PC-9 (cell line): ENCODE measurements around the gene RNASE11. TPM values are rescaled to one million over a fixed set of nuclear protein-coding genes. Genes with fewer than 3 reads are reported as not detected.

Source experiments
- BruUV-seq: library from RNA; stranded (reverse); fragments of 400-500 nt; replicated peaks from 2 replicates; lab custom pipeline; 2021; lab: Mats Ljungman, UMichigan
- CTCF ChIA-PET: fragments of 300-600 bp; sonication (Branson Sonifier 250); formaldehyde crosslinking; loops from one replicate; lab custom pipeline; 2022; ENCODE audit warnings: antibody characterized with exemption; lab: Charles Lee
- POLR2A ChIA-PET: fragments of 300-600 bp; sonication (Branson Sonifier 250); formaldehyde crosslinking; loops from one replicate; lab custom pipeline; 2022; ENCODE audit warnings: antibody characterized with exemption; ENCODE audit not compliant: unreplicated experiment; lab: Charles Lee
- DNase-seq, 2 experiments: peaks; one replicate each; pipeline versions ENCODE4 v3.0.0 to v3.0.0-alpha.2; 2015 to 2022; ENCODE audit warnings: mixed read lengths in 1 of 2
- H2AFZ ChIP-seq: fragments of 200-600 bp; sonication (generic); 2 replicates; pipeline ENCODE4 v1.8.1; 2017; ENCODE audit warnings: antibody characterized with exemption
- H3F3A ChIP-seq: fragments of 200-600 bp; sonication (generic); 2 replicates; pipeline ENCODE4 v1.8.1; 2017; ENCODE audit warnings: antibody characterized with exemption, mild to moderate bottlenecking, low read depth; ENCODE audit not compliant: insufficient read depth
- H3K27ac ChIP-seq: fragments of 200-600 bp; sonication (generic); 2 replicates; pipeline ENCODE4 v1.6.1; 2016; ENCODE audit warnings: mixed run types
- H3K27me3 ChIP-seq: fragments of 200-600 bp; sonication (generic); 2 replicates; pipeline ENCODE4 v1.6.1; 2016; ENCODE audit warnings: low read depth, mixed run types; ENCODE audit not compliant: insufficient read depth
- H3K36me3 ChIP-seq: fragments of 200-600 bp; sonication (generic); 2 replicates; pipeline ENCODE4 v1.6.1; 2016; ENCODE audit warnings: low read depth, mixed run types
- H3K4me1 ChIP-seq: fragments of 200-600 bp; sonication (generic); replicated peaks from 2 replicates; pipeline ENCODE4 v1.6.1; 2016; ENCODE audit warnings: mixed run types; ENCODE audit not compliant: insufficient read depth
- H3K4me2 ChIP-seq: fragments of 200-600 bp; sonication (generic); 2 replicates; pipeline ENCODE4 v1.6.1; 2017; ENCODE audit warnings: mixed run types
- H3K4me3 ChIP-seq: fragments of 200-600 bp; sonication (generic); 2 replicates; pipeline ENCODE4 v1.6.1; 2016; ENCODE audit warnings: mixed run types
- H3K79me2 ChIP-seq: fragments of 200-600 bp; sonication (generic); 2 replicates; pipeline ENCODE4 v1.6.1; 2017; ENCODE audit warnings: low read depth, mixed run types
- H3K9me2 ChIP-seq: fragments of 200-600 bp; sonication (generic); 2 replicates; pipeline ENCODE4 v1.8.1; 2017; ENCODE audit warnings: mild to moderate bottlenecking; ENCODE audit not compliant: insufficient read depth
- H3K9me3 ChIP-seq: fragments of 200-600 bp; sonication (generic); 2 replicates; pipeline ENCODE4 v1.8.1; 2016; ENCODE audit warnings: low read depth; ENCODE audit not compliant: insufficient read depth
- H4K20me1 ChIP-seq: fragments of 200-600 bp; sonication (generic); 2 replicates; pipeline ENCODE4 v1.8.1; 2017; ENCODE audit not compliant: insufficient read depth
- EZH2 ChIP-seq: fragments of 200-600 bp; sonication (generic); IDR thresholded peaks from 2 replicates; pipeline ENCODE4 v1.8.0; 2017; ENCODE audit warnings: antibody characterized with exemption, low read depth
- intact Hi-C: fragments of 100-400 bp; cut with micrococcal nuclease; formaldehyde crosslinking; loops from one replicate; pipeline ENCODE4 v1.10.0; 2022; ENCODE audit not compliant: unreplicated experiment
- total RNA-seq: library from RNA; stranded (reverse); gene quantifications from 2 replicates; pipeline ENCODE4 v1.2.3, GENCODE V29; 2021
- TF ChIP-seq, protein P1 (sequence below): fragments of 200-600 bp; sonication (generic); conservative IDR thresholded peaks from 2 replicates; pipeline ENCODE4 v1.6.1; 2017; ENCODE audit warnings: mixed run types, antibody characterized with exemption, mild to moderate bottlenecking, moderate library complexity

RNASE11 gene
- total RNA-seq, 1 experiment from 2014 or later = not detected

- no peak for TF ChIP-seq EZH2
- TF ChIP-seq, protein P1, sequence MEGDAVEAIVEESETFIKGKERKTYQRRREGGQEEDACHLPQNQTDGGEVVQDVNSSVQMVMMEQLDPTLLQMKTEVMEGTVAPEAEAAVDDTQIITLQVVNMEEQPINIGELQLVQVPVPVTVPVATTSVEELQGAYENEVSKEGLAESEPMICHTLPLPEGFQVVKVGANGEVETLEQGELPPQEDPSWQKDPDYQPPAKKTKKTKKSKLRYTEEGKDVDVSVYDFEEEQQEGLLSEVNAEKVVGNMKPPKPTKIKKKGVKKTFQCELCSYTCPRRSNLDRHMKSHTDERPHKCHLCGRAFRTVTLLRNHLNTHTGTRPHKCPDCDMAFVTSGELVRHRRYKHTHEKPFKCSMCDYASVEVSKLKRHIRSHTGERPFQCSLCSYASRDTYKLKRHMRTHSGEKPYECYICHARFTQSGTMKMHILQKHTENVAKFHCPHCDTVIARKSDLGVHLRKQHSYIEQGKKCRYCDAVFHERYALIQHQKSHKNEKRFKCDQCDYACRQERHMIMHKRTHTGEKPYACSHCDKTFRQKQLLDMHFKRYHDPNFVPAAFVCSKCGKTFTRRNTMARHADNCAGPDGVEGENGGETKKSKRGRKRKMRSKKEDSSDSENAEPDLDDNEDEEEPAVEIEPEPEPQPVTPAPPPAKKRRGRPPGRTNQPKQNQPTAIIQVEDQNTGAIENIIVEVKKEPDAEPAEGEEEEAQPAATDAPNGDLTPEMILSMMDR = no peak
- no peaks in the 10 kb centered on the region for H3K27me3 ChIP-seq
- H3K27ac ChIP-seq = no peak overlapping the region
- DNase-seq = no peak
- H3F3A ChIP-seq = peaks cover 22% of the 10 kb centered on the region
- ChIA-PET POLR2A (interaction anchor here (0.6 kb wide), 1 partner anchor 73 kb away, joined by 3 read pairs; no protein-coding TSS in a partner anchor), CTCF (interaction anchor here (1.0 kb wide), 1 partner anchor 147 kb away, joined by 3 read pairs; the partner anchor contains the start of gene PIP4P1)
- H4K20me1 ChIP-seq = no peaks in the 10 kb centered on the region
- no peaks in the 10 kb centered on the region for H3K36me3 ChIP-seq
- H3K9me3 ChIP-seq = no peaks in the 10 kb centered on the region
- H3K4me2 ChIP-seq = peak overlapping the region; percentile 44
- no TSS peak for BruUV-seq
- H3K4me3 ChIP-seq = no peak overlapping the region
- H2AFZ ChIP-seq = no peak overlapping the region
- no peaks in the 10 kb centered on the region for H3K9me2 ChIP-seq
- H3K4me1 ChIP-seq = peaks cover 15% of the 10 kb centered on the region
- intact Hi-C loops = loop anchor here (1.0 to 10.0 kb wide), 4 partner anchors 74 to 281 kb away; partner anchors contain the start of genes APEX1, OSGEP and TEP1
- H3K79me2 ChIP-seq = no peaks in the 10 kb centered on the region
Measured at GRCh38 chr14:20608383-20609110, 20.7 kb upstream of the RNASE11 start.

- no TSS peak for BruUV-seq
- POLR2A ChIA-PET = interaction anchor here (0.6 kb wide), 1 partner anchor 264 kb away, joined by 8 read pairs; the partner anchor contains the start of gene PARP2
- no peaks in the 10 kb centered on the region for H3K9me3 ChIP-seq
- no peaks in the 10 kb centered on the region for H3K36me3 ChIP-seq
- no peak overlapping the region for H2AFZ ChIP-seq
- no peaks in the 10 kb centered on the region for H3K79me2 ChIP-seq
- peaks cover 18% of the 10 kb centered on the region for H3F3A ChIP-seq
- CTCF ChIA-PET = interaction anchor here (0.6 to 1.1 kb wide), 3 partner anchors 85 to 190 kb away, joined by 3 to 5 read pairs (median 3); partner anchors contain the start of gene PIP4P1
- no peak overlapping the region for H3K4me3 ChIP-seq
- H3K27me3 ChIP-seq = no peaks in the 10 kb centered on the region
- H3K27ac ChIP-seq = no peak overlapping the region
- H3K9me2 ChIP-seq = no peaks in the 10 kb centered on the region
- no peak for DNase-seq
- no peaks in the 10 kb centered on the region for H4K20me1 ChIP-seq
- H3K4me2 ChIP-seq = no peak overlapping the region
- peaks cover 11% of the 10 kb centered on the region for H3K4me1 ChIP-seq
- TF ChIP-seq, protein P1 = no peak
- TF ChIP-seq EZH2 = no peak
- intact Hi-C loops = loop anchor here (10.0 kb wide), 3 partner anchors 73 to 193 kb away; partner anchors contain the start of genes APEX1, OSGEP and TEP1
Measured at GRCh38 chr14:20607617-20608016, 19.8 kb upstream of the RNASE11 start.

GRCh38 chr14:20606902-20607242 is 19.1 kb upstream of the RNASE11 start:
- no peak overlapping the region for H2AFZ ChIP-seq
- intact Hi-C loops = loop anchor here (10.0 kb wide), 3 partner anchors 72 to 192 kb away; partner anchors contain the start of genes APEX1, OSGEP and TEP1
- H3K27me3 ChIP-seq = no peaks in the 10 kb centered on the region
- POLR2A ChIA-PET = no interaction called here
- H3K36me3 ChIP-seq = no peaks in the 10 kb centered on the region
- H3K9me3 ChIP-seq = no peaks in the 10 kb centered on the region
- H3K4me3 ChIP-seq = no peak overlapping the region
- no peak overlapping the region for H3K27ac ChIP-seq
- no TSS peak for BruUV-seq
- CTCF ChIA-PET = interaction anchor here (1.1 kb wide), 1 partner anchor 190 kb away, joined by 5 read pairs; no protein-coding TSS in a partner anchor
- no peaks in the 10 kb centered on the region for H3K79me2 ChIP-seq
- H3K4me2 ChIP-seq = no peak overlapping the region
- peaks cover 6% of the 10 kb centered on the region for H3K4me1 ChIP-seq
- no peak for DNase-seq
- TF ChIP-seq, protein P1 = no peak
- no peak for TF ChIP-seq EZH2
- no peaks in the 10 kb centered on the region for H4K20me1 ChIP-seq
- no peaks in the 10 kb centered on the region for H3K9me2 ChIP-seq
- peaks cover 11% of the 10 kb centered on the region; the same call in 1 of the 2 replicates for H3F3A ChIP-seq
